Urothelium cell line (cell line): ENCODE measurements around the gene MGAT5B.
A peak's percentile ranks its signal among the peaks of the same experiment; 100 is the strongest.

Experiments used
- DNase-seq: peaks from one replicate; pipeline ENCODE4 v3.0.0; 2011; ENCODE audit warnings: low spot score, mixed read lengths
- FAIRE-seq: peaks from 2 replicates; lab custom pipeline; 2011; peaks lifted over from hg19 to GRCh38; lab: Jason Lieb, UNC

MGAT5B gene

GRCh38 chr17:76946772-76947135 is 78.5 kb downstream of the MGAT5B start:
- DNase-seq (no peak), FAIRE-seq (peak; percentile 42)

GRCh38 chr17:76947309-76947708 is 79.1 kb downstream of the MGAT5B start:
- FAIRE-seq (no peak), DNase-seq (no peak)

GRCh38 chr17:76947771-76948170 is 79.6 kb downstream of the MGAT5B start:
- FAIRE-seq (no peak), DNase-seq (no peak)

GRCh38 chr17:76948301-76948700 is 80.1 kb downstream of the MGAT5B start:
- no peak for FAIRE-seq

GRCh38 chr17:76948726-76949342 is 80.6 kb downstream of the MGAT5B start:
- FAIRE-seq, result no peak
- DNase-seq, result no peak

More at GRCh38 chr17:76948301-76948700, 80.1 kb downstream of the MGAT5B start:
- no peak for DNase-seq

- no peak for FAIRE-seq
Observed at GRCh38 chr17:76949913-76950695, 81.9 kb downstream of the MGAT5B start.

GRCh38 chr17:76951375-76951905 is 83.2 kb downstream of the MGAT5B start:
- FAIRE-seq (peak; percentile 65), DNase-seq (no peak)

More at GRCh38 chr17:76949913-76950695, 81.9 kb downstream of the MGAT5B start:
- no peak for DNase-seq

GRCh38 chr17:76952402-76952801 is 84.2 kb downstream of the MGAT5B start:
- no peak for FAIRE-seq
- no peak for DNase-seq

GRCh38 chr17:76953066-76953465 is 84.9 kb downstream of the MGAT5B start:
- FAIRE-seq (peak; percentile 52), DNase-seq (no peak)

- FAIRE-seq, result no peak
Observed at GRCh38 chr17:76953946-76954345, 85.7 kb downstream of the MGAT5B start.

GRCh38 chr17:76955191-76955590 is 87.0 kb downstream of the MGAT5B start:
- no peak for DNase-seq
- FAIRE-seq, result no peak

More at GRCh38 chr17:76953946-76954345, 85.7 kb downstream of the MGAT5B start:
- no peak for DNase-seq

GRCh38 chr17:76956846-76957540 is 88.8 kb downstream of the MGAT5B start:
- no peak for FAIRE-seq

GRCh38 chr17:76957678-76958464 is 89.7 kb downstream of the MGAT5B start:
- no peak for DNase-seq

More at GRCh38 chr17:76956846-76957540, 88.8 kb downstream of the MGAT5B start:
- DNase-seq, result no peak

GRCh38 chr17:76958974-76959373 is 90.8 kb downstream of the MGAT5B start:
- FAIRE-seq (no peak), DNase-seq (no peak)

More at GRCh38 chr17:76957678-76958464, 89.7 kb downstream of the MGAT5B start:
- FAIRE-seq, result no peak

GRCh38 chr17:76961869-76962268 is 93.7 kb downstream of the MGAT5B start:
- no peak for DNase-seq
- peak; percentile 9 for FAIRE-seq

- DNase-seq (no peak), FAIRE-seq (no peak)
Observed at GRCh38 chr17:76962858-76963257, 94.7 kb downstream of the MGAT5B start.

GRCh38 chr17:76966016-76966415 is 97.8 kb downstream of the MGAT5B start:
- FAIRE-seq (no peak), DNase-seq (no peak)

- no peak for DNase-seq
- FAIRE-seq, result no peak
Observed at GRCh38 chr17:76966486-76967181, 98.4 kb downstream of the MGAT5B start.

- FAIRE-seq, result peak; percentile 20
- no peak for DNase-seq
Observed at GRCh38 chr17:76967762-76968161, 99.6 kb downstream of the MGAT5B start.
